Activated naive CD4-positive, alpha-beta T cell treated with Interleukin-2 at 50 U/mL for 16 hours (primary cell): Measurements from ENCODE around the gene SPINK14.

ENCODE experiments used
- DNase-seq: peaks from one replicate; pipeline ENCODE4 v3.0.0-alpha.2; 2020

SPINK14 gene

GRCh38 chr5:148202531-148203203 lies 34.3 kb downstream of the SPINK14 start, which contains the start of gene SPINK6:
SPINK6 (plus strand) TSS chr5:148203042; CDS start chr5:148203097, 55 bp downstream.
- DNase-seq, result no peak

GRCh38 chr5:148205044-148205806 lies 36.9 kb downstream of the SPINK14 start:
- DNase-seq, result no peak

GRCh38 chr5:148205865-148206264 lies 37.5 kb downstream of the SPINK14 start:
- DNase-seq, result no peak

- DNase-seq, result no peak
These were observed 38.3 kb downstream of the SPINK14 start for GRCh38 chr5:148206620-148207019.

- DNase-seq, result no peak
These were observed 39.9 kb downstream of the SPINK14 start for GRCh38 chr5:148208226-148208625.

GRCh38 chr5:148209151-148209770 lies 40.9 kb downstream of the SPINK14 start:
- no peak for DNase-seq

- no peak for DNase-seq
These were observed 46.4 kb downstream of the SPINK14 start for GRCh38 chr5:148214665-148215185.

- DNase-seq, result no peak
These were observed 53.2 kb downstream of the SPINK14 start for GRCh38 chr5:148221508-148221907.

GRCh38 chr5:148224117-148224742 lies 55.9 kb downstream of the SPINK14 start:
- DNase-seq, result no peak
